Mesenteric fat pad (tissue), 1 donor: Measurements from ENCODE around the gene ARVCF. TPM values are rescaled to one million over a fixed set of nuclear protein-coding genes. Genes with fewer than 3 reads are reported as not detected.

Experiments
- DNase-seq: peaks from one replicate; pipeline ENCODE4 v3.0.0-alpha.2; 2020; ENCODE audit warnings: low spot score
- total RNA-seq: library from RNA; stranded (reverse); fragmentation: NEBNext Ultra II Directional; extraction: Animal tissue kit (Norgen Biotek cat#: 25700); gene quantifications from one replicate; pipeline ENCODE4 v1.2.1, GENCODE V29; 2021
- donor health status: DM: yes; HTN: yes; CAD: no.

ARVCF gene
- total RNA-seq, 1 donor from 2014 or later, result 5.3 TPM

DNA sequence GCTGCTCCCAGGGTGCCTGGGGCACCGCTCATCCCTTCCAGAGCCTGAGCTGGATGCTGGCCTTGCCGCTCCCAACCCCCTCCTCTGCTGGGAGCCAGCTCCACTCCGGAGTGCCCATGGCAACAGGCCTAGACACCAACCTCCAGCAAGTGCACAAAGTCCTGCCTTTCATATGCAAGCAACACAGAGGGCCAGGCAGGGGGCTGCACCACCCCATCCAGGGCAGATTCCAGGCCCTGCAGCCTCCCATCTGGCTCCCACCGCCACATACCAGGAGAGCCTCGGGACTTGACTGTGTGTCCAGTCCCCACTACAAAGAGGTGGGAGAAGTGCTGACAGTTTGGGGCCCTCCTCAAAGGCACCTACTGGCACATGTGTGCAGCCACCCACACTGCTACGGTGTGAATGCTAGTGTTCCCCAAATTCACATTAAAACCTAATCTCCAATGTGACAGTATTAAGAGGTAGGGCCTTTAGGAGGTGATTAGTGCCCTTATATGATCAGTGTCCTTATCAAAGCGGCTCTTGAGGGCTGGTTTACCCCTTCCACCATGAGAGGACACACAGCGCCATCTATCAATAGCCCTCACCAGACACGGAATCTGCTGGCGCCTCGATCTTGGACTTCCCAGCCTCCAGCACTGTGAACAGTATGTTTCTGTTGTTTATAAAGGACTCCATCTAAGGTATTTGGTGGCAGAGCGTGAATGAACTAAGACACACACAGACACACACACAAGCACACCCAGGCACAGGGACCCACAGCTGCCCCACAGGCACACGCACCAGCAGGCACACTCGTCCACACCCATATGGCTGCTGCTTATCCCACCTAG lies 16.2 kb downstream of the ARVCF start:
- no peak for DNase-seq

GRCh38 chr22:19998991-19999820 lies 17.4 kb downstream of the ARVCF start:
- no peak for DNase-seq

- no peak for DNase-seq
Observed at GRCh38 chr22:19998232-19998951, 18.2 kb downstream of the ARVCF start.

DNA sequence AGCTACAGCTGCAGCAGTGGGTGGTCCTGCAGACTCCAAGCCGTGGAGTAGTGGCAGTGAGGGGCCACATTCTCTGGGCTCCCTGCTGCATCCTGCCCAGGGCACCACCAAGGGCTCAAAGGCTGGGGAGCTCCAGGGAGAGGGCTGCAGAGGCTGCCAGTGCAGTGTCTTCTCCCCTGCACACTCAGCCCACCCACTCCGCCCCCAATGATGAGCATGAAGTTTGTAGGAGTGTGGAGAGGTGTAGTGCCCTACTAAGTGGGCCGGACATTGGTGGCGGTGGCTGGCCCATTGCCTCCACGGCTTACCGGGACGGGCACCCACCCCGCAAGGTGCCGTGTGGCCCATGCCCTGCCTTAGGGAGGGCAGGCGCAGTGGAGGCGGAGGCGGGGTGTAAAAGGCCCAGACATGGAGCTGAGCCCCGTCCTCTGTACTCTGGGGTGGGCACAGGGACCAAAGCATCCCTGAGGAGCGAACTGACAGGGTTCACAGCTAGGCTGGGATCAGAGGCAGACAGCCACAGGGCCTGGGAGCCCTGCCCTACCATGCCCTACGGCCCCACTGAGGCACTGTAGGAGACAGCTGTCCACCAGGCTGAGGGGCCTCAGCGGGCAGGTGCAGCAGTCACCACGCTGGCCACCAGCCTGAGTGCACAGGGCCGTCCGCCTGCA lies 18.9 kb downstream of the ARVCF start:
- no peak for DNase-seq

- no peak for DNase-seq
Observed at GRCh38 chr22:19996694-19997384, 19.8 kb downstream of the ARVCF start.

- no peak for DNase-seq
Observed at GRCh38 chr22:19995611-19996339, 20.8 kb downstream of the ARVCF start.

DNA sequence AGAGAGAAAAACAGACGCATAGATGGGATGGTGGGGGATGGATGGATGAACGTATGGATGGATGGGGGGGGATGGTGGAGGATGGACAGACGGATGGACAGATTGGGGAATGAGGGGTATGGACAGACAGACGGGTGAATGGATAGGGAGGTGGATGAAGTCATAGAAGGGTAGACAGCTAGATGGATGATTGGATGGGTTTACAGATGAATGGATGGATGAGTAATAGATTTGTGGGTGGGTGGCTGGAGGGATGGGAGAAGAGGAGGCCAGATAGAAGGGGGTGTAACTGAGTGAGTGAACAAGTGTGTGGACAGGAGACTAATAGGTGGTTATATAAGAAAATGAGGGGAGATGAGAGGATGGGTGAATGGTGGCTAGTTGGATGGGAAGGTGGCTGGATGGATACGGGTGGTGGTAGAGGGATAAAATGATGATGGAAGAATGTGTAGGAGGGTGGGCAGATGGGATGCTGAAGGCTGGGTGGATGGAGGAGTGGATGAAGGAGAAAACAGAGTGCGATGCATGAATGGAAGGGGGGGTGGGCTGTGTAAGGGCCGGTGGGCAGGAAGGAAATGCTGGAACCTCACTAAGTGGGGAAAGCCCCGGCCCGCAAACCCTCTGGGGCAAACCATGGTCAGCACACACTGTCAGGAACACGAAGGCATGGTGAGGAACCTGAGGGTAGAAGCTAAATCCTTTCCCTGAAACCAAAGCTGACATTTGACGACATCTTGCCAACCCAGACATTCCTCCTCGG lies 21.6 kb downstream of the ARVCF start:
- DNase-seq, result no peak

GRCh38 chr22:19993926-19994325 lies 22.7 kb downstream of the ARVCF start:
- no peak for DNase-seq

- no peak for DNase-seq
Observed at GRCh38 chr22:19992921-19993355, 23.7 kb downstream of the ARVCF start.

DNA sequence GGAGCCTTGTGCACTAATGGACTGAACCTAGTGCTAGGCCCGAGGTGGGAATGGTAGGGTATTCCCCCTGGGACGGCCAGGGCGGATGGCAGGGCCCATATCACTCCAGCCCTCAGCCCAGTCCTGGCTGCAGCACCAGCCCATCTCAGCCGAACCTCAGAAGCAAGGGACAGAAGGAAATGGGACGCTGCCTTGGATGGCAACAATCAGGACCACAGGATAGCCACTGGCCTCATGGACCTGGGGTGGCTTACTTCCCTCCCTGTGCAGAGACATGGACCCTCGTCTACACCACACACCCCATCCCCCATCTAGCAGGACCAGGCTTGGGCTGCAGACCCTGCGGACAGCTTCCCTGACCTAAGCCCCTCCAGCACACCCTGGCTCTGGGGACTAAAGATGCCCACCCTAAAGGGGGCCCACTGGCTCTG lies 24.1 kb downstream of the ARVCF start:
- DNase-seq, result no peak

GRCh38 chr22:19991645-19992451 lies 24.8 kb downstream of the ARVCF start:
- DNase-seq, result no peak

GRCh38 chr22:19991395-19991644 lies 25.3 kb downstream of the ARVCF start:
- DNase-seq, result no peak

- no peak for DNase-seq
Observed at GRCh38 chr22:19990609-19991394, 25.8 kb downstream of the ARVCF start.

DNA sequence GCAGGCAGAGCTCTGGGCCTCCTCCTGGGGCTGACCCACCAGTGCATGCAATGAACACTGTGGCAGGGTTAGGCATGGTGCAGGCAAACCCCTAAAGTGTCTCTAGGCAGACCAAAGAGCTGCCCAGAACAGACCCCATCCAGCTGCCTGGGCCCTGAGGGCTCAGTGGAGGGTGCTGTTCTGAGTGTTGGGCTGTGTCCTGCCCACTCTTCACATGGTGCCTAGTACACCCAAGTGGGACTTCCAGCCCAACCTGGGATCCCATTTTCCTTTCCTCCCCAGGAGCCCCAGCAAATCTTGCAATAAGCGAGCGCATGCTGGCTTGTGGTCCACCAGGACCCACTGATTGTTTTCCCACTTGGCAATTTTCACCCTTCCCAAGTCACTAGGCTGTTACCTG lies 26.4 kb downstream of the ARVCF start:
- no peak for DNase-seq

GRCh38 chr22:19989725-19990067 lies 26.9 kb downstream of the ARVCF start:
- DNase-seq, result no peak

DNA sequence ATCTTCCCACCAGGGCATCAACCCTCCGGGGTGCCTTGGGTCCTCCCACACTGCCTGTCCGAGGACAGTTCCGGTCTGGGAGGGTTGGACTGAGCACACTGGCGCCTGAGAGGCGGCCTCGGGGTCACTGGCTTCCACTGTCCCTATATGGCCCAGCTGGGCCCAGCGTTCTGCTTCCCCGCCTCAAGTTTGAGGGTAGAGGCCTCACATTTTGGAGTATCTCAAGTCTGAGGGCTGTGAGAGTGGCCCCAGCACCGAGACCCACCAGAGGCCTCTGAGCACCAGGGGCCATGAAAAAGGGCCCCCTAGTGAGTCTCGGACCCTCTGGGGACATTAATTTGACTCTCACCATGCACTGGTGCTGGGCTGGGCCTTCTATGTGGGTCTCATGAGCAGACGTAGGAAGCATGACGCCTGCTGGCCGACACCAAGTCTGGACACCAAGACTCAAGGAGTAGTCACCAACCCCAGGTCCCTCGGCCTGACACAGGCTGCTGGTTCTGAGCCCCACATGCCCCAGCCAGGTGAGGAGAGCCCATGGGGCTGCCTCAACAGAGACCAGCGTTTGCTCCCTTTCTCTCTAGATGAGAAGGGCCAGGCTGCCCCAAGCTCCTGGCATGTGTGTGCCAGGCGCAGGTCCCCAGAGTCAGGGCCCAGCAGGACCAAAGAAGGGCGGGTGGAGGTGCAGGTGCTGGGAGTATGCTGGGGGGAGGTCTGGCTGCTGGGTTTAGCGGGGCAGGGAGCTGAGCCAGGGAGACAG lies 27.5 kb downstream of the ARVCF start:
- no peak for DNase-seq

- DNase-seq, result no peak
Observed at GRCh38 chr22:19988331-19988808, 28.3 kb downstream of the ARVCF start.
